Ecto neural progenitor cell (in vitro differentiated cells): ENCODE results near the gene CA12.
A peak's percentile ranks its signal among the peaks of the same experiment; 100 is the strongest.

Experiments
- DNase-seq: peaks from one replicate; pipeline ENCODE4 v3.0.0-alpha.2; 2018; ENCODE audit warnings: low spot score

CA12 gene

GRCh38 chr15:63306492-63307073 lies 75.1 kb downstream of the CA12 start:
- no peak for DNase-seq

- DNase-seq, result no peak
Measured at GRCh38 chr15:63305260-63305659, 76.4 kb downstream of the CA12 start.

GRCh38 chr15:63301088-63301487 lies 80.6 kb downstream of the CA12 start:
- no peak for DNase-seq

- no peak for DNase-seq
Measured at GRCh38 chr15:63299943-63300575, 81.6 kb downstream of the CA12 start.

GRCh38 chr15:63296195-63296594 lies 85.5 kb downstream of the CA12 start:
- DNase-seq, result no peak

- no peak for DNase-seq
Measured at GRCh38 chr15:63295341-63295740, 86.3 kb downstream of the CA12 start.

- DNase-seq, result no peak
Measured at GRCh38 chr15:63294359-63294758, 87.3 kb downstream of the CA12 start.

- DNase-seq, result no peak
Measured at GRCh38 chr15:63292771-63293170, 88.9 kb downstream of the CA12 start.

- no peak for DNase-seq
Measured at GRCh38 chr15:63292241-63292640, 89.4 kb downstream of the CA12 start.

GRCh38 chr15:63291507-63291906 lies 90.1 kb downstream of the CA12 start:
- no peak for DNase-seq

GRCh38 chr15:63288778-63289378 lies 92.8 kb downstream of the CA12 start:
- DNase-seq, result no peak

- DNase-seq, result no peak
Measured at GRCh38 chr15:63288342-63288741, 93.3 kb downstream of the CA12 start.

GRCh38 chr15:63287109-63287508 lies 94.5 kb downstream of the CA12 start:
- DNase-seq, result no peak

- DNase-seq, result no peak
Measured at GRCh38 chr15:63284335-63284734, 97.3 kb downstream of the CA12 start.

- no peak for DNase-seq
Measured at GRCh38 chr15:63283126-63283525, 98.5 kb downstream of the CA12 start.

GRCh38 chr15:63277893-63278456 lies 103.7 kb downstream of the CA12 start:
- no peak for DNase-seq

- peak; percentile 84 for DNase-seq
Measured at GRCh38 chr15:63277038-63277892, 104.4 kb downstream of the CA12 start, which contains the start of gene APH1B. Gene APH1B, plus strand, starts transcription at chr15:63277605. Its CDS starts 19 bp downstream, at chr15:63277624.

GRCh38 chr15:63276342-63277037 lies 105.2 kb downstream of the CA12 start:
- DNase-seq, result no peak

GRCh38 chr15:63274427-63274826 lies 107.2 kb downstream of the CA12 start:
- no peak for DNase-seq
